Stimulated activated CD4-positive, alpha-beta T cell treated with anti-CD3 and anti-CD28 coated beads, TNF-alpha, amount 100 ng/mL, for 24 hours (primary cell): ENCODE results near the gene HIF1AN.
"Not testable (repeated sequence)": the region's sequence is repeated elsewhere in the genome, so short reads cannot be mapped to it uniquely, and the experiment has no call there.

Experiments
- DNase-seq, 3 experiments: peaks; one replicate each; pipeline ENCODE4 v3.0.0-alpha.2; 2020; ENCODE audit warnings: low read depth in 3 of 3

The HIF1AN gene

DNA sequence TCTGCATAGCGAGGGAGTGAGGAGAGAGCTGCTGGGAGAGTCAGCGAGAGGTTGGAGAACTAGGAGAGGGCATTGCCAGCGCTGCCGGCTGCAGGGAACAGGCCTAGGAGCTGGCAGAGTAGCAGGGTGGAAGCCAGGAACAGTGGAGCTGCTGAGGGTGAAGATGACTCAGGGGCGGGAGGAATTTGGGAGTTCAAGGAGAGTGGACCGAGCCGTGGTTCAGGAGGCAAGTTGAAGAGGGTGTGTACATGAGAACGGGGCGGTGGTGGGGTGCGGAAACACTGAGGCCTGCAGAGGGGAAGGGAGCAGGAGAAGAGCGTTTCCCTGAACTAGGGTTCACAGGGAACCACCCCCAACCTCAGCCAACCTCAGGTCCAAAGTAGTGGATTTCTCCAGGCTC lies 31.5 kb downstream of the HIF1AN start:
- no peak for DNase-seq

DNA sequence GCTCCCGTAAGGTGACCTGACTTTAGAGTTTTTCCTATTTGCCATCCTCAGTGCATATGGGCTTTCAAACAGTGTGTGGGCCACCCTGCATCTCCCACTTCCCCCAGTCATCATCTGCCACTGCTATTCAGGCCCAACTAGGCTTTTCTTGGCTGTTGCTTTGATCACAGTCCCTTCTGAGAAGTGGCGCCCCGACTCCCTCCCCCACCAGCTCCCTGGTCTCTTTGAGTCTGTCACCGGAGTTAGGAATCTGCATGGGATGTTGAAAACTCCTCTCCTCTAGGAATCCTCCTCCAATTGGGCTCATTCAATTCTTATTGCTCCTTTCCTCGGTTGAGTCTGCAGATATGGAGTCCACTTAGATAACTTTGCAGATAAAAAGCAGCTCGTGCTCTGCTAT lies 32.1 kb downstream of the HIF1AN start:
- no peak for DNase-seq

DNA sequence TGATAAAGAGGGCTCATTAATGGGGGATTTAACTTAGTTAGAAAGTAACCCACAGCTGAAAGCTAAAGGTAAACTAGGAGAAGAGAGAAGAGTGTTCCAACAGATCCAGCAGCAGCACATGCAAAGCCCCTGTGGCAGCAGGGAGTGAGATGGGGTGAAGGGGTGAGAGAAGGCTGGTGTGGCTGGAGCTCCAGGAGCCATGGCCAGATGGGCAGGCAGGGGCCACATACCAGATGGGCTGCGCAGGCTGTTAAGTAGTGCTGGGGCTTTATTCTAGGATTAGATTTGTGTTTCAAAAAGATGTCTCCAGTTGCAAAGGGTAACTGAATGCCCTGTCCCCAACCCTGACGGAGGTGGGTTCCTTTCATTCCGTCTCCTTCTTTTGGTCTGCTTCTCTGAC lies 33.2 kb downstream of the HIF1AN start:
- no peak for DNase-seq

DNA sequence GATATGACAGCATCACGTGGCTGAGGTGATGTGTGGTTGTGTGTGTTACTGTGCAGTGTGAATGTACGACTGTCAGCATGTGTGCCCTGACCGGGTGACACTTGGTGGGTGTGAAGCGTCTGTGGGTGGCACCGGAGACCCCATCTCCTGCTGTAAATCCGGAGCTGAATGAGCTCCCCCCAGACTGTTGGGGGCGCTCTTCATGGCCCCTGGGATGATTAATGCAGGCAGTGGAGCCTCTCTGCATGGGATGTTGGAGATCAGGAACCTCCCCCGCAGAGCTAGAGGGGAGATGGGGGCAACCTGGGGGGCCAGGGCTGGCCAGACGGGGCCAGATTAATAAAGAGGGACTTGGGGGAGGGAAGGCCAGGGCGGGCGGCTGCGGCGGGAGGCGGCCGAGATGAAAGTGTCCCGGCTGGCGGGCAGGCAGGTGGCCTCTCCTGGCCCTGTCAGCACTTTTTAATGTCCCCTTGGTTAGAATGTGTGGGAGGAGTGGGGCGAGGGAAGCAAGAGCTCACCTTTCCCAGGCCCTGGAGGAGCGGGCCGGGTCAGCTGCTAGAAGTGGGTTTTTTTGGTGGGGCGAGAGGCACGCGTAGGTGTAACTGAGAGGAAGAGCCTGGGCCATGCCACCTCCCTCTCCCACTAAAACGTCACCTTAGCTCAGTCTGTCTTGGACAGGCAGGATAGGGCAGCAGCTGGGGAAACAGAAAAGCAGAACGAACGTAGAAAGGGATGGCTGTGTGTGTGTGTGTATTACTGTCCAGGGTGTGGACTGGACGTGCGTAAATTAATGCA lies 34.1 kb downstream of the HIF1AN start:
- DNase-seq, result no peak

DNA sequence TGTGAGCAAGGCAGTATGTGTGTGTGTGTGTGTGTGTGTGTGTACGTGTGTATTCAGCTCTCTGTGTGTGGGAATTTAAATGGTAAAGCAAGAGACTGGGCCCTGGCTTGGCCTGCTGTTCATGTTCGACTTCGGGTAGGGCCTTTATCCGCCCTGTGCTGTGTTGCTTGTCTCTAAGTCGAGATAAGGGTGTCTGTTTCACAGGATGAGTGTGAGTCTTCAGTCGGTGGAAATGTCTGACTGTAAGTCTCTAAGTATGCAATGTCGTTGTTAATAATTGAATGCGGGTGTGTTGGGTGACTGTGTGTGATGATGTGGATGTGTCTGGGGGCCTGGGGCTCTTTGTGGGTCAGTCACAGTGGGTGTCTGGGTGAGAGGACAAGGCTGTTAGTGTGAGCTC lies 34.8 kb downstream of the HIF1AN start:
- no peak for DNase-seq

DNA sequence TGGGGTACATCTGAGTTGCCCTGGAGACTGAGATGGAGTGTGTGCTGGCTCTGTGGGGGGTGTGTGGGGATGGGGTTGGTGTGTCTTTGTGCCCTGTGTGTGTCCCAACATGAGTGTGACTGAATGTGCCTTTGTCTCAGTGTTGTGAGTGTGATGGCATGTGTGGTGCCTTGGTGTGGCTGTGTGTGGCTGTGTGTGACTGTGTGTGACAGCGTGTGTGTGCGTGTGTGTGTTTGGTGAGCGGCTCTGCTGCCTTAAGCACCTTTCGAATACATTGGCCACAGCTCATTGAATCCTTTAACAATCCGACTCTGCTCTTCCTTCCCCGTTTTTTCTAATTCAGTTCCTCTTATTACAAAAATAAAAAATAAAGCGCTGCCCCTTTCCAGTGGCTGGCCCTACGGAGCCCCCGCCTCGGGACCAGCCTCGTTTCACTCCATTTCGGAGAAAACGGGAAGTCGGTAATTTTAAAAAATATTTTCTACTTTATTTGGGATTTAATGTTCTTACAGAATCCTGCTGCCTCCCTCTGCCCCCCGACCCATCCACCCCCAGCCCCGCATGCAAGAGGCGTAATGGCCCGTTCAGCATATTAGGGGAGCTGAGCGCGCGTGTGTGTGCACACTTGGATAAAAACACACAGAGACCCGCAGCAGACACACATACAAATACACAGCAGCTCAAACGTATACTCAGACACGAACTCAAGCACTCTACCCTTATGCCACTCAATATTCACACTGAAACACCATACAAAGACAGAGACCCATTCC lies 35.5 kb downstream of the HIF1AN start:
- DNase-seq, result no peak

DNA sequence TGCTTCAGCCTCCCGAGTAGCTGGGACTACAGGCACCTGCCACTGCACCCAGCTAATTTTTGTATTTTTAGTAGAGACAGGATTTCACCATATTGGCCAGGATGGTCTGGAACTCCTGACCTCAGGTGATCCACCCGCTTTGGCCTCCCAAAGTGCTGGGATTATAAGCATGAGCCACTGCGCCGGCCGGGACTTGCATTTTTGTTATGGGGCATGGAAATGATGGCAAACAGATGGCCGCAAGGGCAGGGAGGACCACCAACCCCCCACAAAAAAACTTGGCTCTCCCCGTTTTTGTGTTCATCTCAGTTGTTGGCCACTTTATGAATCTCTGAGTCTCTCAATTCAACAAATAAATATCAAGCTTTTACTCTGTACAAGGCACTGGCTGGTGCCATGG lies 39.4 kb downstream of the HIF1AN start:
- not testable (repeated sequence) for DNase-seq

DNA sequence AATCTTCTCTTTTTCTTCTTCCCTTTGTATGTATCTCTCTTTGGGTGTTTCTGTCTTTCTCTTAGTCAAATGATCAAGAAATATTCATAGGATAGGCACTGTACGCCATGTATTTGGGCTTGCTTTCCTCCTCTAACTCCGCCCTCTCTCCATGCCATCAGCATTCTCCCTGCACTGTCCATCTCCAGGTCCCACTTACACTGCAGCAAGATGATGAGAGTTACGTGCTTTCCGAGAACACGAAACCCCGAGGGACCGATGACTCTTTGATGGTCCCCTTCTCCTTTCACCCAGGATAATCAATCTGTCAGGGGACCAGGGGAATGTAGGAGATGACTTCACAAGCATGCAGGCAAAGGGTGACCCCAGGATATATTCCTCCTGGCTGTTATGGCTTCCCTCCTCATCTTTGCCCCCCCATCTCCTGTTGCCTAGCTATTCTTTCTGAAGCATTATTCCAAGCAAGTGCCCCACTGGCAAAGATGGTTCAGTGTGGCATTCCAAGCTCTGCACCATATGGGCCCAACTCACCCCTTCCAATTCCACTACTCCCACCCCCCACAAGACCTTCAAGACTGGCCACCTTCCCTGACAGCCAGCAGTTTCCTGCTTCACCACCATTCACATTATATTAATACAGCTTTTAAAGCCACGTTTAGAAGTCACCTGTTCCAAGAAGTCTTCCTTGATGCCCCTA lies 40.0 kb downstream of the HIF1AN start:
- DNase-seq, result no peak

DNA sequence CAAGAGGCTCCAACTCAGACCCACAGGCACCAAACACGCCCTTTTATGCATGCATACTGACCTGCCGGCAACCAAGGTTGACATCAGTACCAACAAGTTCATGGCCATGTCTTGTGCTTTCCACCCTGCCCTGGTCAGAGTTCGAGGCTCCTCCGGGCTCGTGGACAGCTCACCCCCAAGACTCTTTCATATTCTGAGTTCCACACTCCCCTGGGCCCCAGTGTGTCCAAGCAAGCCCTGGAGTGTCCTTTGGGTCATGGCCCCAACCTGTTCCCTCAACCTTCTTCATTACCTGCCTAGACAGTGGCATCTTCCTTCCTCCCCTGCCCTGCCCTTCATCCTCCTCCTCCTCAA lies 40.5 kb downstream of the HIF1AN start:
- no peak for DNase-seq

DNA sequence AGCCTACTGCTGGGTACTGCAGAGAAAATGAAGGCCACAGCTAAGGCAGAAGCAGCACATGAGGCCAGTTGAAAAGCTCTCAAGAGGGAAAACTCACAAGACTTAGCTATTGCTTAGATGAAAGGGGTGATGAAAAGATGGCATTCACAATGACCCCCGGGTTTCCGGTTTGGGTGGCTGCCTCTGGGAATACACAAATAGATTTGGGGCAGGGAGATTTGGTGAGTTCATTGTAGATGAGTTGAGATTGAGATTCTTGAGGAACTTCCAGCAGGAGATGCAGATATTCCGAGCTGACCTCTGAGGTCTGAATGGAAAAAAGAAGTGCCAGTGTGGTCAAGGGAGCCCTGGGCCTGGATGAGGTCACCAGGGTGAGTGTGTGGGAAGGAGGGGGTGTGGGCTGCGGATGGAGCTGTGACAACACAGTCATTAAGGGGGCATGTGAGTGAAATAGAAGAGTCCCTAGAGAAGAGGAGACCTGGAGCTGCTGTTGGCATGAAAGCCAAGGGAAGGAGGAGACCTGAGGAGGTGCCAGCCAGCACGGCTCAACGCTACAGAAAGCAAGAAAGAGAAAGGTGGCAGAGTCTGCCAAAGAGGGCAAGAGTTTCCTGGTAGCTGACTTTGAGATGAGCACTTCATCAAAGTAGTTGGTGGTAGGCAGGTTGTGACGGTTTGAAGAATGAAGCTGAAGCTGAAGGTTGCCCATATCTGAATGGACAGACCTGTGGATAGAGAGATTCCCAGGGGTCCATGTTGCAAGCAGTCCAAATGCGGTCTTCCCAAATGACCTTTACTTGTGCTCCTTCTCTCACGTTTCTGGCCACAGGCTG lies 43.7 kb downstream of the HIF1AN start:
- DNase-seq, result no peak

DNA sequence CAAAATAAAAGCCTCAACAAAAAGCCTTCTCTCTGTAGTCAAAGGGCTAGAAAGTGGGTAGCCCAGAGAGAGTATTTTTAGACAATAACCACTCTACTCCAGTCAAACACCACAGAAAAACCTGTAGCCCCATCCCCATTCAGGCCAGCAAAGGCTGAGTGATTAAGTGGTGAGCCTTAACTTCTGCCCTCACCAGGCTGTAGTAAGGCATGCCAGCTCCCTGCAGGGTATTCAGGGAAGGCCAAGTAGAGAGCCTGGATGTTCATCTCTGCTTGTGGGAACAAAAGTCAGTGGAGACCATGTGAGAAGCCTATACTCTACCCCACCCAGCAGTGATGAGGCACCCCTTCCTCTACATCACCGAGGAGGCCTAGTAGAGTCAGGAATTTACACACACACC lies 51.2 kb downstream of the HIF1AN start:
- DNase-seq, result no peak

DNA sequence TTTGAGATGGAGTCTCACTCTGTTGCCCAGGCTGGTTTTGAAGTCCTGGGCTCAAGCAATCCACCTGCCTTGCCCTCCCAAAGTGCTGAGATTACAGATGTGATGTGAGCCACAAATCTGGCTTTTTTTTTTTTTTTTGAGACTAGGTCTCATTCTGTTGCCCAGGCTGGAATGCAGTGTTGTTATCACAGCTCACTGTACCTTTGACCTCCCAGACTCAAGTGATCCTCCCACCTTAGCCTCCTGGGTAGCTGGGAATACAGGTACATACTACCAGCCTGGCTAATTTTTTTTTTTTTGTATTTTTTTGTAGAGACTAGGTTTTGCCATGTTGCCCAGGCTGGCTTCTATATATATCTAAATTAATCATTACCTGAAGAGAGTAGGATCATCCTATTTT lies 62.4 kb downstream of the HIF1AN start:
- no peak for DNase-seq

DNA sequence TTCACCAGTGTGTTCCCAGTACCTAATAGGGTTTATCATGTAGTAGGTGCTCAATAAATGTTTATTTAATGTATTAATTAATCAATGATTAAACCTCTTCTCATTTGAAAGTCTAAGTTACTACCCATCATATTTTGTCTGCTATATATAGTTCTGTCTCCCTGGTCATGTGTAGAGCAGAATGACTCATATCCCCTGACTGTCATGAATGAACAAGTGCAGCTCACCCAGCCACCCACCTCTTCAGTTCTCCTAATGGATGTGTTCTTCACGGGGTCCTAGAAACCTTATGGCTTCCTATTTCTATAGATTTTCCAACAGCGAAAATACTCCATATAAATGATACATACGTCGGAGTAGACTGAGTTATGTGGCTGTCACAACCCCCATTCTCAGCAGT lies 64.5 kb downstream of the HIF1AN start:
- no peak for DNase-seq

DNA sequence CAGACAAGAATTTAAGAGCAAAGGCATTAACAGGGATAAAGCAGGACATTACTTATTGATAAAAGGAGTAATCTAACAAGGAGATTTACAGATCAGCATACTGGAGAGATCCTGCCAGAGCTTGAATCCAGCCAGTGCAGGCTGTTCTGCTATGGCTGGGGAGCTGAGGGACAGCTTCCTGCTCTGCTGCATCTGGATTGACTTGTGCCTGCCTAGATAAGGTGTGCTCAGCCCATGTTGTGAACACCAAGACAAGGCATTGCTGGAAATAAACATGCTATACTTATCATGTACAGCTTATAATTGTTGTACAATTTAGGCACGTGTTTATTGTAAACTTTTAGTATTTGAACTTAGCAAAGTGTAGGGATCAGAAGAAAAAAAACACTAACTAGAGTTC lies 71.7 kb downstream of the HIF1AN start:
- DNase-seq, result no peak
